ENCODE measurements around the gene CGB2. TPM values are rescaled to one million over a fixed set of nuclear protein-coding genes. Genes with fewer than 3 reads are reported as not detected.
"Not testable (repeated sequence)": the region's sequence is repeated elsewhere in the genome, so short reads cannot be mapped to it uniquely, and the experiment has no call there.

Gene CGB2
- total and polyA plus RNA-seq, 12 donors: not detected

GRCh38 chr19:49070416-49070815, 38.7 kb downstream of the CGB2 start:
- Histone ChIP-seq H3K27me3 (peaks cover 43% of the 10 kb centered on the region), H3K9me3 (replicated peaks in 1 of 3) (no peaks in the 10 kb centered on the region), H3K27ac (no peak overlapping the region), H3K4me3 (no peak overlapping the region), H3K4me1 (replicated peaks in 1 of 2) (no peaks in the 10 kb centered on the region), H3K36me3 (replicated peaks in 1 of 2) (no peaks in the 10 kb centered on the region)
- no peak for DNase-seq
- TF ChIP-seq POLR2A (IDR thresholded peaks at IDR 0.05) (no peak), CTCF (IDR thresholded peaks at IDR 0.05) (no peak)
- intact Hi-C loops (cut with DNase I): loop anchor here in 1 of 2 donors (10.0 kb wide), 1 partner anchor 144 kb away; no protein-coding TSS in a partner anchor
- 87 to 94% (median 94%) methylated on average over 21 of the region's 21 CpGs for WGBS, 4 donors

- WGBS, 4 donors: 2 to 4% (median 3%) methylated on average over 21 to 93 of the region's 93 CpGs; no CpG with 5 or more reads in 1 of the 4 donors
- intact Hi-C loops (cut with DNase I): loop anchor here in 1 of 2 donors (10.0 kb wide), 1 partner anchor 143 kb away; no protein-coding TSS in a partner anchor
- peaks cover 43% of the 10 kb centered on the region for H3K27me3 ChIP-seq
Measured at GRCh38 chr19:49071860-49072547, 40.3 kb downstream of the CGB2 start.

GRCh38 chr19:49073514-49074378, 42.1 kb downstream of the CGB2 start:
- no peak overlapping the region for H3K27ac ChIP-seq
- H3K9me3 ChIP-seq (replicated peaks in 1 of 3): no peaks in the 10 kb centered on the region
- TF ChIP-seq POLR2A (IDR thresholded peaks at IDR 0.05) (no peak), CTCF (IDR thresholded peaks at IDR 0.05) (peak in 1 of 6 experiments; percentile 19)
- no peaks in the 10 kb centered on the region for H3K36me3 ChIP-seq (replicated peaks in 1 of 2)
- H3K27me3 ChIP-seq: peaks cover 43% of the 10 kb centered on the region
- H3K4me3 ChIP-seq: no peak overlapping the region
- no peaks in the 10 kb centered on the region for H3K4me1 ChIP-seq (replicated peaks in 1 of 2)
- DNase-seq: no peak
- intact Hi-C loops (cut with DNase I): loop anchor here in 1 of 2 donors (10.0 kb wide), 1 partner anchor 141 kb away; no protein-coding TSS in a partner anchor
- 51 to 60% (median 55%) methylated on average over 21 to 23 of the region's 23 CpGs for WGBS, 4 donors

More at GRCh38 chr19:49071860-49072547, 40.3 kb downstream of the CGB2 start:
- no peak overlapping the region for H3K27ac ChIP-seq
- H3K36me3 ChIP-seq (replicated peaks in 1 of 2): no peaks in the 10 kb centered on the region
- TF ChIP-seq CTCF (IDR thresholded peaks at IDR 0.05) (no peak), POLR2A (IDR thresholded peaks at IDR 0.05) (no peak)
- no peaks in the 10 kb centered on the region for H3K4me1 ChIP-seq (replicated peaks in 1 of 2)
- H3K4me3 ChIP-seq: no peak overlapping the region
- DNase-seq: no peak
- no peaks in the 10 kb centered on the region for H3K9me3 ChIP-seq (replicated peaks in 1 of 3)

GRCh38 chr19:49074869-49075268, 43.2 kb downstream of the CGB2 start:
- intact Hi-C loops (cut with DNase I): loop anchor here in 1 of 2 donors (5.0 to 10.0 kb wide), 2 partner anchors 82 to 140 kb away; partner anchors contain the start of genes HRC and TRPM4
- H3K27ac ChIP-seq; H3K4me1 ChIP-seq (replicated peaks in 1 of 2); H3K36me3 ChIP-seq (replicated peaks in 1 of 2); H3K4me3 ChIP-seq; H3K9me3 ChIP-seq (replicated peaks in 1 of 3): not testable (repeated sequence)
- peak; percentile 63 to 90 (median 83) for DNase-seq
- H3K27me3 ChIP-seq: peaks cover 43% of the 10 kb centered on the region
- 14 to 40% (median 15%) methylated on average over 2 to 9 of the region's 9 CpGs for WGBS, 4 donors
- peak; percentile 48 to 86 (median 78) for TF ChIP-seq CTCF (IDR thresholded peaks at IDR 0.05)
